Left lung (tissue), 10 donors: Measurements from ENCODE around the gene CLVS2. TPM values are rescaled to one million over a fixed set of nuclear protein-coding genes. Genes with fewer than 3 reads are reported as not detected.

Experiments used
- ATAC-seq: fragments of 200-7000 bp; cut with Tn5 transposase; one replicate; pipeline ENCODE4 v1.9.1; 2020; ENCODE audit warnings: moderate library complexity
- DNase-seq, 4 donors: peaks; one replicate each; pipeline ENCODE4 v3.0.0-alpha.2; 2013 to 2020
- H3K27ac ChIP-seq, 2 donors: fragments of 200-600 bp; sonication (generic) in 1 of 2; one replicate each; pipeline versions ENCODE4 v1.5.0 to v1.8.0; 2020 to 2021
- H3K27me3 ChIP-seq, 2 donors: fragments of 200-600 bp; sonication (generic) in 1 of 2; one replicate each; pipeline versions ENCODE4 v1.5.0 to v1.8.0; 2020 to 2021
- H3K36me3 ChIP-seq, 2 donors: fragments of 200-600 bp; sonication (generic) in 1 of 2; one replicate each; pipeline versions ENCODE4 v1.5.0 to v1.8.0; 2020 to 2021
- H3K4me1 ChIP-seq, 2 donors: fragments of 200-600 bp; one replicate each; pipeline ENCODE4 v1.8.0; 2021
- H3K4me3 ChIP-seq, 2 donors: fragments of 200-600 bp; sonication (generic) in 1 of 2; one replicate each; pipeline versions ENCODE4 v1.5.0 to v1.8.0; 2020 to 2021; ENCODE audit warnings: mild to moderate bottlenecking in 1 of 2
- H3K9me3 ChIP-seq, 2 donors: fragments of 200-600 bp; sonication (generic) in 1 of 2; one replicate each; pipeline versions ENCODE4 v1.5.0 to v1.8.0; 2020 to 2021
- intact Hi-C, 2 donors: fragments of 100-400 bp; cut with DNase I; formaldehyde crosslinking; loops; one replicate each; pipeline versions ENCODE4 v1.11.2 to v1.14.2; 2022
- polyA plus RNA-seq, 6 donors: library from polyadenylated mRNA; unstranded; fragments of 120-200 nt; gene quantifications; one replicate each; pipeline ENCODE4 v1.2.1, GENCODE V29; 2013; ENCODE audit not compliant: insufficient read length in 6 of 6
- total RNA-seq, 2 donors: library from RNA; stranded (reverse); fragmentation: NEBNext Ultra II Directional; extraction: Animal tissue kit (Norgen Biotek cat#: 25700); gene quantifications; one replicate each; pipeline ENCODE4 v1.2.1, GENCODE V29; 2021
- TF ChIP-seq, protein P1 (sequence below), 2 donors: fragments of 200-600 bp; sonication (generic) in 1 of 2; IDR thresholded peaks; one replicate each; pipeline versions ENCODE4 v1.5.0 to v1.8.0; 2021; ENCODE audit warnings: antibody characterized with exemption in 2 of 2
- donor health status: DM: no; HTN: yes; CAD: no.
- donor health status: DM: no; HTN: no; CAD: no.

Gene CLVS2
- total and polyA plus RNA-seq, 8 donors, result 0.16 to 0.78 (median 0.24) TPM; not detected in 2

DNA sequence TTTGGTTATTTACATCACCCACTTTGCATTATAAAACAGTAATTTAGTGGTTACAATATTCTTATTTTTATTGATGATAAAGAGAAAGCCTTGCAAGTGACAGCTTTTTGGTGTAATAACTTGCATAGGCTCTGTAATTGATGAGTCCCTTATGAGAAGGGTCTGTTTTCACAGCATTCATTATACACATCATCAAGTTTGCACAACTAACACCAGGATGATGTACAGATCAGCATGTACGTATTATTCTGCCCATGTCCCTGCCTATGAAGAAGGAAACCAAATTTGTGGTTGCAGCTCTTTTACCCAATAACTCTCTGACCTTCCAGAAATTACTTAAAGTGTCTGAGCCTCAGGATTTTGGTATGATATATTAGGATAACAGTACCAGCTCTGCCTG, 59.2 kb downstream of the CLVS2 start:
- no peak overlapping the region for H3K4me3 ChIP-seq
- intact Hi-C loops, result no loop called here
- no peak for ATAC-seq

DNA sequence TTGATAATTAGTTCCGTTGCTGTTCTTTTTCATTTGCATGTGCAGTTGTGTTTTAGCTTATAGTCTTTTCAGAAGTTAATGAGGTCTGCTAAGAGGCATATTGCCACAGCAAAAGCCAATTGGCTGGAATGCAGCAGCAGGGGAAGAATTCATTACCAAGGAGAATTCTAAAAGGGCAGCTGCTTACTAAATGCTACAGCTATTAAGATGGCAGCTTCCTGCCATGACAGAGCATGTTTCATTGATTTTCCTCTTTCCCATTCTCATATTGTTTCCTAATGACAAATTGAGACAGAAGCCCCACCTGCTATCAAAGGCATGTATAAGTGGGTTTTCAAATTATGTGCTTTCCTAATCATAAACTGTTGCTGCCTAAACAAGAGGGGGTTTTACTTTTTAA, 66.6 kb downstream of the CLVS2 start:
- H3K27me3 ChIP-seq, result no peaks in the 10 kb centered on the region
- no peaks in the 10 kb centered on the region for H3K9me3 ChIP-seq
- no peak for ATAC-seq
- no peaks in the 10 kb centered on the region for H3K4me1 ChIP-seq
- no peaks in the 10 kb centered on the region for H3K36me3 ChIP-seq
- H3K27ac ChIP-seq, result no peak overlapping the region
- TF ChIP-seq, protein P1, sequence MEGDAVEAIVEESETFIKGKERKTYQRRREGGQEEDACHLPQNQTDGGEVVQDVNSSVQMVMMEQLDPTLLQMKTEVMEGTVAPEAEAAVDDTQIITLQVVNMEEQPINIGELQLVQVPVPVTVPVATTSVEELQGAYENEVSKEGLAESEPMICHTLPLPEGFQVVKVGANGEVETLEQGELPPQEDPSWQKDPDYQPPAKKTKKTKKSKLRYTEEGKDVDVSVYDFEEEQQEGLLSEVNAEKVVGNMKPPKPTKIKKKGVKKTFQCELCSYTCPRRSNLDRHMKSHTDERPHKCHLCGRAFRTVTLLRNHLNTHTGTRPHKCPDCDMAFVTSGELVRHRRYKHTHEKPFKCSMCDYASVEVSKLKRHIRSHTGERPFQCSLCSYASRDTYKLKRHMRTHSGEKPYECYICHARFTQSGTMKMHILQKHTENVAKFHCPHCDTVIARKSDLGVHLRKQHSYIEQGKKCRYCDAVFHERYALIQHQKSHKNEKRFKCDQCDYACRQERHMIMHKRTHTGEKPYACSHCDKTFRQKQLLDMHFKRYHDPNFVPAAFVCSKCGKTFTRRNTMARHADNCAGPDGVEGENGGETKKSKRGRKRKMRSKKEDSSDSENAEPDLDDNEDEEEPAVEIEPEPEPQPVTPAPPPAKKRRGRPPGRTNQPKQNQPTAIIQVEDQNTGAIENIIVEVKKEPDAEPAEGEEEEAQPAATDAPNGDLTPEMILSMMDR (IDR thresholded peaks at IDR 0.05), result no peak
- no peak for DNase-seq
- intact Hi-C loops, result no loop called here
- H3K4me3 ChIP-seq, result no peak overlapping the region

More for the DNA sequence above, 59.2 kb downstream of the CLVS2 start:
- no peaks in the 10 kb centered on the region for H3K9me3 ChIP-seq
- H3K36me3 ChIP-seq, result no peaks in the 10 kb centered on the region
- DNase-seq, result no peak
- no peaks in the 10 kb centered on the region for H3K4me1 ChIP-seq
- no peaks in the 10 kb centered on the region for H3K27me3 ChIP-seq
- TF ChIP-seq, protein P1 (IDR thresholded peaks at IDR 0.05), result no peak
- H3K27ac ChIP-seq, result no peak overlapping the region

DNA sequence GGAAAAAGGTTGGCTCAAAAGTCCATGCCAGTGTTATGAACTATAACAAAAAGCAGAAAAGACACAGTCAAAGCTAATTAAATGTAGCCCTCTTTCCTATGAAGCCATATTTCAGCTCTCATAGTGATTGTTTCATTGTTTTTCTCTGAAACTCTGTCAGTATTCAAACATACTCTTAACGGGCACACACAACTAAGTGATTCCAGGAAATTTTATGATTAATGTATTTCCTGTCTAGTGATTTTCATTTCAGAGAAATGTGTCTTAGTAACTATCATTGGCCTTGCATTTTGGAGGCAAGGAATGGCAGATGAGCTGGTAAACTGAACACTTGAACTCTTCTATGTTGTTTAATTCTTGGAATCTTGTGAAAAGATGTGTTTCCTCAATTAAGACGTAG, 68.0 kb downstream of the CLVS2 start:
- intact Hi-C loops, result no loop called here
- no peak for ATAC-seq
- Histone ChIP-seq H3K9me3 (no peaks in the 10 kb centered on the region), H3K36me3 (no peaks in the 10 kb centered on the region), H3K4me1 (no peaks in the 10 kb centered on the region), H3K27me3 (no peaks in the 10 kb centered on the region), H3K27ac (no peak overlapping the region), H3K4me3 (no peak overlapping the region)
- DNase-seq, result no peak
- TF ChIP-seq, protein P1 (IDR thresholded peaks at IDR 0.05), result no peak

DNA sequence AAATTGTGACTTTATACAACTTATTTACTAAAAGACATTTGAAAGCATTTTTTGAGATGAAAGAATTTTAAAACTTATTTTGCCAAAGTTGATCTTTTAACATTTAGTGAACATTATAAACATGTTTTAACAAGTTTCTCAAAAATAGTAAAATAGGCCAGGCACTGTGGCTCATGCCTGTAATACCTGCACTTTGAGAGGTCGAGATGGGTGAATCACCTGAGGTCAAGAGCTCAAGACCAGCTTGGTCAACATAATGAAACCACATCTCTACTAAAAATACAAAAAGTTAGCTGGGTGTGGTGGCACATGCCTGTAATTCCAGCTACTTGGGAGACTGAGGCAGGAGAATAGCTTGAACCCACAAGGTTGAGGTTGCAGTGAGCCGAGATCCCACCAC, 78.6 kb downstream of the CLVS2 start:
- no peaks in the 10 kb centered on the region for H3K4me1 ChIP-seq
- H3K27ac ChIP-seq, result no peak overlapping the region
- TF ChIP-seq, protein P1 (IDR thresholded peaks at IDR 0.05), result no peak
- DNase-seq, result no peak
- no peak overlapping the region for H3K4me3 ChIP-seq
- no peaks in the 10 kb centered on the region for H3K9me3 ChIP-seq
- H3K36me3 ChIP-seq, result no peaks in the 10 kb centered on the region
- H3K27me3 ChIP-seq, result no peaks in the 10 kb centered on the region
- intact Hi-C loops, result no loop called here
- ATAC-seq, result peak; percentile 84

DNA sequence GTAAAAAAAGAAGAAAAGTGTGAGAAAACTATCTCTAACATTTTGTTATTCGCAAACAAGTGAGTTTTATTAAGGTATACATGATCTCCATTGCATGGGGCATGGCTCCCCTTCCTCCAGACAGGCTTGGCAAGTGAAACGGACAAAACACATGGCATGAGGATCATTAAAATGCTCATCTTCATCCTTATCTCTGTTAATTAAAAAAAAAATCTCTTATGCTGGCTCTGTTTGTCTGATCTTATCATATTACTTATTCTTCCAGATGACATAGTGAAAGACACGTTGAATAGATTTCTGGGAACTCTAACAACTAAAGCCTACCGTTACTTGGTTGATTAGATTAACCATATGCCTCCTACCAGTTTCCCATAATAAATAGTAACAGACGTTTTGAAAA, 89.4 kb downstream of the CLVS2 start:
- Histone ChIP-seq H3K4me1 (no peaks in the 10 kb centered on the region), H3K9me3 (no peaks in the 10 kb centered on the region), H3K36me3 (no peaks in the 10 kb centered on the region), H3K27ac (no peak overlapping the region), H3K27me3 (no peaks in the 10 kb centered on the region), H3K4me3 (no peak overlapping the region)
- DNase-seq (no peak), ATAC-seq (no peak)
- TF ChIP-seq, protein P1 (IDR thresholded peaks at IDR 0.05), result no peak
- intact Hi-C loops, result no loop called here
